H1 (cell line): ENCODE results near the gene MAGI2. TPM values are rescaled to one million over a fixed set of nuclear protein-coding genes. Genes with fewer than 3 reads are reported as not detected.

ENCODE experiments used
- RBBP5 ChIP-seq: IDR thresholded peaks from 2 replicates; pipeline ENCODE4 v1.7.1; 2012; ENCODE audit warnings: low read depth, mild to moderate bottlenecking, inconsistent platforms, low read length, moderate library complexity, borderline replicate concordance
- polyA plus RNA-seq, 7 experiments: library from polyadenylated mRNA; depleted of rRNA in 3 of 7; stranded (reverse) in 5 of 7; unstranded in 2 of 7; fragments of >200 nt in 5 of 7; fragments of 200-250 nt in 2 of 7; gene quantifications; 1 replicate in 5 of 7; 2 replicates in 1 of 7; 4 replicates in 1 of 7; pipeline versions ENCODE4 v1.2.1 to v1.2.3, GENCODE V29; 2011 to 2013; ENCODE audit warnings: missing spikeins in 2 of 7, mixed read lengths in 2 of 7
- total RNA-seq: library from RNA; stranded (reverse); fragmentation: NEBNext Ultra II Directional; extraction: Animal tissue kit (Norgen Biotek cat#: 25700); gene quantifications from 2 replicates; pipeline ENCODE4 v1.2.1, GENCODE V29; 2021

The MAGI2 gene
- total and polyA plus RNA-seq, 2 of the 8 experiments (the other 6 are each of a cell fraction or from before 2014, with no cell fraction given), result 6.0 to 27.3 TPM

DNA sequence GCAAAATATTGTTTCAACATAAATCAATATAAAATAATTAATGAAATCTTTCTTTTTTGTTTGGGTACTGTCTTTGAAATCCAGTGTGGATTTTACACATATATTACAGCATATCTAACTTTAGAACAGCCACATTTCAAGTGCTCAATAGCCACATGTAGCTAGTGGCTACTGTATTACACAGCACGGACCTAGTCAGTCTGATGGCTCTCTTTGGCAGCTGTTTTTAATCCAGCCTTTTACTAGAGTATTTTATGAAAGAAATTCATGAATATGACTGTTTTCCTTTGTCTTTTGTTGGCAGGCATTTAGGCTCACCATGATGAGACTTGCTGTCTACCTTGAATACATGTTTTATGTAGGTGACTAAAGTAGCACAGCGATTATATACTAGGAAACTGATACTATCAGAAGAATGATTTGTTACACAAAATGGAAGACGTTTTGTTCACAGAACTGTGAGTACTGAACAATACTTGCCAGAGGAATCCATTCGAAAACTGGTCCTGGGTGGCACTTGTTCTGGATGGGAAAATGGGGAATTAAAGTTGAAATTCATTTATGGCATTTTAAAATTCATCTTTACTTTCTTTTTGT is 1268.2 kb downstream of the MAGI2 start (continued):
- no peak for TF ChIP-seq RBBP5
